ENCODE measurements around the gene PRKG1. TPM values are rescaled to one million over a fixed set of nuclear protein-coding genes. Genes with fewer than 3 reads are reported as not detected.

Gene PRKG1
- total and polyA plus RNA-seq, 2 experiments from 2014 or later = 10.7 to 21.8 TPM

DNA sequence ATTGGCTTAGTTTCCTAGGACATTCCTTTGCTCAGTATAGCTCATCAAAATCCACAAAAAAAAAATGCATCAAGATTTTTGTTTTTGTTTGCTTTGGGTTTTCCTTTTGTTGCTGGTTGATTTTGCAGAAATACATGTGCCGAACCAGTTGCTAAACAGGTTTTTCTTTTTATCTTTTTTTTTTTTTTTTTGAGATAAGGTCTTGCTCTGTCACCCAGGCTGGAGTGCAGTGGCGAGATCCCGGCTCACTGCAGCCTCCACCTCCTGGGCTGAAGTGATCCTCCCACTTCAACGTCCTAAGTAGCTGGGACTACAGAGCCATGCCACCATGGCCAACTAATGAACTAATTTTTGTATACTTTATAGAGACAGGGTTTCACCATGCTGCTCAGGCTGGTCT, 616.8 kb downstream of the PRKG1 start:
- DNase-seq = no peak
- no peaks in the 10 kb centered on the region for H3K27me3 ChIP-seq (replicated peaks; ENCODE audit: insufficient read depth)
- no peaks in the 10 kb centered on the region for H4K20me1 ChIP-seq (ENCODE audit: insufficient read depth)
- H3K4me3 ChIP-seq = no peak overlapping the region
- no peaks in the 10 kb centered on the region; the same call in 1 of the 2 replicates for H3K4me1 ChIP-seq (ENCODE audit: insufficient read depth)
- no peak overlapping the region for H3K4me2 ChIP-seq (ENCODE audit: unreplicated experiment)
- no peaks in the 10 kb centered on the region for H3K9me2 ChIP-seq (ENCODE audit: insufficient read depth)
- H3K9ac ChIP-seq = no peak overlapping the region
- no peak overlapping the region for H2AFZ ChIP-seq
- 65 to 87% methylated on average over 4 of the region's 4 CpGs for WGBS, 2 experiments (ENCODE audit: low coverage in 1 of 2, low lambda C conversion rate in 2 of 2, missing lambda C conversion rate in 2 of 2)
- H3K36me3 ChIP-seq (ENCODE audit: low read depth) = no peaks in the 10 kb centered on the region
- H3K9me3 ChIP-seq (ENCODE audit: low read depth) = no peaks in the 10 kb centered on the region
- no peak overlapping the region for H3K27ac ChIP-seq
- no peak for TF ChIP-seq EZH2 (IDR thresholded peaks at IDR 0.05; ENCODE audit: insufficient read depth, poor library complexity, severe bottlenecking)
- TF ChIP-seq EZH2phosphoT487 (IDR thresholded peaks at IDR 0.05; ENCODE audit: insufficient read depth, low read depth) = no peak
- peaks cover 11% of the 10 kb centered on the region for H3K79me2 ChIP-seq (ENCODE audit: insufficient read depth)
- in situ Hi-C loops (cut with MboI) = no loop called here
- H3F3A ChIP-seq (ENCODE audit: insufficient read depth) = 0 out of 2 replicates have a peak, but pooled peaks cover 8% of the 10 kb centered on the region

DNA sequence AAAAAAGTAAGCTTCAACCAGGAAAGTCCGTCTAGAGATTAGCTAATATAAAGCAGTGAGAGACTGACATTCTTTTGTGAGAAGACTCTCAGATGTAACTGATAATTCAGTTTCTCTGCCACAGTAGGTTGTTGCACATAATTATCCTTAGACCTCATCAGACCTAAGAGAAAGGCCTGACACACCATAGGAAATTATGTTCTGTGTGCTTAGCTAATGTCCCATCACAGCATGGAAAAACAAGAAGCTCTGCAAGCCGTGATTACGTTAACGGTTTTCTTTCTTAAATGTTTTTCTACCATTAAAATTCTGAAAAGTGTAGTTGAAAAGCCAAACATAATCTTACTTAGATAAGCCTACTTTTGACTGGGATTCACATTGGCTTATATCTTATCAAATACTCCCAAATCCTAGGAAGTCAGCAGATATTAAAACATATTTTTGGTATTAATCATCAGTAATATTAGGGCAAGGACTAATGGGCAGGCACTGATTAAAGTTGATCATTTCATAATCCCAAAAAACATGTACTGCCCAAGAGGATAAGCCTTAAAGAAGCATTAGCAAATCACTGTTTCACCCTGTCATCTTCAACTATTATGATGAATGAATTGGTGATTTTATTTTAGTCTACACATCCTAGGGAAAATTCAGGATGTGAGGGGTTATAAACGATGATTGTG, 619.9 kb downstream of the PRKG1 start:
- no peaks in the 10 kb centered on the region for H3K27me3 ChIP-seq (replicated peaks; ENCODE audit: insufficient read depth)
- H3K79me2 ChIP-seq (ENCODE audit: insufficient read depth) = peaks cover 42% of the 10 kb centered on the region
- no peak overlapping the region for H2AFZ ChIP-seq
- H3K9ac ChIP-seq = no peak overlapping the region
- H4K20me1 ChIP-seq (ENCODE audit: insufficient read depth) = no peaks in the 10 kb centered on the region
- H3K4me1 ChIP-seq (ENCODE audit: insufficient read depth) = peaks cover 19% of the 10 kb centered on the region
- in situ Hi-C loops (cut with MboI) = no loop called here
- no peaks in the 10 kb centered on the region for H3K9me2 ChIP-seq (ENCODE audit: insufficient read depth)
- H3K4me2 ChIP-seq (ENCODE audit: unreplicated experiment) = no peak overlapping the region
- H3F3A ChIP-seq (ENCODE audit: insufficient read depth) = 0 out of 2 replicates have a peak, but pooled peaks cover 8% of the 10 kb centered on the region
- H3K4me3 ChIP-seq = no peak overlapping the region
- H3K27ac ChIP-seq = no peak overlapping the region
- no peaks in the 10 kb centered on the region for H3K9me3 ChIP-seq (ENCODE audit: low read depth)
- WGBS, 2 experiments (ENCODE audit: low coverage in 1 of 2, low lambda C conversion rate in 2 of 2, missing lambda C conversion rate in 2 of 2) = 93 to 95% methylated on average over 5 of the region's 5 CpGs
- no peak for DNase-seq
- H3K36me3 ChIP-seq (ENCODE audit: low read depth) = 0 out of 2 replicates have a peak, but pooled peaks cover 3% of the 10 kb centered on the region
- TF ChIP-seq EZH2phosphoT487 (IDR thresholded peaks at IDR 0.05; ENCODE audit: insufficient read depth, low read depth) (no peak), EZH2 (IDR thresholded peaks at IDR 0.05; ENCODE audit: insufficient read depth, poor library complexity, severe bottlenecking) (no peak)

DNA sequence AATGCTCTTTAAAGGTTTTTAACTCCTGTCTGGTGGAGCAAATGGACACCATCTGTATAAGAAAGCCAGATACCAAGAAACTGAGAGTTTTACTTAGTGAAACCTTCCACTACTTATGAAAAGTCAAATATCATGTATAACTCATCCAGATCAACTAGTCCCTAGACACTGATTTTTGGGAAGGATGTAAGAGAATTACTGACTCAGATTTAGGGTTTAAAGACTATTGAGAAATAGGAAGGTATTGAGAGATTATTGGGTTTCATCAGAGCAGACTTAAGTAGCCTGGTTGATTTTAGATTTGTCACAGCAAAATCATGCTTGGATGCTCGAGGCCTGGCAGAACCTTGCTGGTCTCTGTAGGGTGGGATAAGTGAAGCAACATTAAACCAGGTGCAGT, 622.0 kb downstream of the PRKG1 start:
- no peak overlapping the region for H3K9ac ChIP-seq
- no peak overlapping the region for H3K4me3 ChIP-seq
- peak; percentile 37 for DNase-seq
- in situ Hi-C loops (cut with MboI) = no loop called here
- no peak overlapping the region for H2AFZ ChIP-seq
- H3K27ac ChIP-seq = no peak overlapping the region
- no peaks in the 10 kb centered on the region for H3K9me3 ChIP-seq (ENCODE audit: low read depth)
- H3K4me2 ChIP-seq (ENCODE audit: unreplicated experiment) = peak overlapping the region; percentile 26
- no peaks in the 10 kb centered on the region for H4K20me1 ChIP-seq (ENCODE audit: insufficient read depth)
- no peaks in the 10 kb centered on the region for H3K27me3 ChIP-seq (replicated peaks; ENCODE audit: insufficient read depth)
- WGBS, 2 experiments (ENCODE audit: low coverage in 1 of 2, low lambda C conversion rate in 2 of 2, missing lambda C conversion rate in 2 of 2) = 43 to 50% methylated on average over 1 of the region's 1 CpG
- 0 out of 2 replicates have a peak, but pooled peaks cover 15% of the 10 kb centered on the region for H3F3A ChIP-seq (ENCODE audit: insufficient read depth)
- 0 out of 2 replicates have a peak, but pooled peaks cover 3% of the 10 kb centered on the region for H3K36me3 ChIP-seq (ENCODE audit: low read depth)
- H3K9me2 ChIP-seq (ENCODE audit: insufficient read depth) = no peaks in the 10 kb centered on the region
- H3K79me2 ChIP-seq (ENCODE audit: insufficient read depth) = peaks cover 44% of the 10 kb centered on the region
- TF ChIP-seq EZH2phosphoT487 (IDR thresholded peaks at IDR 0.05; ENCODE audit: insufficient read depth, low read depth) = no peak
- no peak for TF ChIP-seq EZH2 (IDR thresholded peaks at IDR 0.05; ENCODE audit: insufficient read depth, poor library complexity, severe bottlenecking)
- peaks cover 19% of the 10 kb centered on the region for H3K4me1 ChIP-seq (ENCODE audit: insufficient read depth)

DNA sequence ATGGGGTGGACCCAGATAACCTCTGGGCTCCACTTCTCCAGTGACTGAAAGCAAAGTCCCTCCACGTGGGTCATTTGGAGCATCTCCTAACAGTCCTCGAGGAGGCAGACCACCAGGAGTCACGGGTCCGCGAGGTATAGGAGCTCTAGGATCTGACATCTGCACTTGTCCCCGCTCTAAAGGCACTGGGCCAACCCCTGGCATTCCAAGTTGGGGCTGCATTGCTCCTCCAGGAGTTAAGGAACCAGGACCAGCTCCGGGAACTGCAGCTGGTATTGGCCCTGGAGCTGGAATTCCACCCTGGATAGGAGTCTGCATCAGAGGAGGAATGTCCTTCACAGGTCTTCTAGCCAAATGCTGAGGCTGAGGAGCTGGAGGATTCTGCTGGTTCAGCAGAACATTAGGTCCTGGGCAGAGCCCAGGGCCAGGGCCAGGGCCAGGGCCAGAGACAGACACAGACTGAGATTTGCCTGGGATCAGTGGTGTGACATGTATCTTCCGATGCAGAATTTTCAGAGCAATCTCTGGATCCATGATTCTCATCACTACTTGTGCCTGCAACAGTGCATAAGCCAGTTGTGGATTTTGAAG, 624.3 kb downstream of the PRKG1 start:
- in situ Hi-C loops (cut with MboI) = no loop called here
- 0 out of 2 replicates have a peak, but pooled peaks cover 3% of the 10 kb centered on the region for H3K36me3 ChIP-seq (ENCODE audit: low read depth)
- no peaks in the 10 kb centered on the region for H3K27me3 ChIP-seq (replicated peaks; ENCODE audit: insufficient read depth)
- 57% methylated on average over 3 to 8 of the region's 8 CpGs for WGBS, 2 experiments (ENCODE audit: low coverage in 1 of 2, low lambda C conversion rate in 2 of 2, missing lambda C conversion rate in 2 of 2)
- 0 out of 2 replicates have a peak, but pooled peaks cover 7% of the 10 kb centered on the region for H3F3A ChIP-seq (ENCODE audit: insufficient read depth)
- H3K9me2 ChIP-seq (ENCODE audit: insufficient read depth) = no peaks in the 10 kb centered on the region
- H3K9ac ChIP-seq = peak overlapping the region; percentile 92
- peak overlapping the region; percentile 94 for H2AFZ ChIP-seq
- H4K20me1 ChIP-seq (ENCODE audit: insufficient read depth) = no peaks in the 10 kb centered on the region
- no peaks in the 10 kb centered on the region for H3K9me3 ChIP-seq (ENCODE audit: low read depth)
- peak overlapping the region; percentile 97 for H3K4me3 ChIP-seq
- peak; percentile 18 for DNase-seq
- H3K27ac ChIP-seq = peak overlapping the region; percentile 97
- peak overlapping the region; percentile 87 for H3K4me2 ChIP-seq (ENCODE audit: unreplicated experiment)
- H3K79me2 ChIP-seq (ENCODE audit: insufficient read depth) = peaks cover 44% of the 10 kb centered on the region
- TF ChIP-seq EZH2 (IDR thresholded peaks at IDR 0.05; ENCODE audit: insufficient read depth, poor library complexity, severe bottlenecking) (no peak), EZH2phosphoT487 (IDR thresholded peaks at IDR 0.05; ENCODE audit: insufficient read depth, low read depth) (no peak)
- H3K4me1 ChIP-seq (ENCODE audit: insufficient read depth) = peaks cover 19% of the 10 kb centered on the region

All from GM23248 (cell line).